ENCODE measurements around the gene SMYD3. TPM values are rescaled to one million over a fixed set of nuclear protein-coding genes. Genes with fewer than 3 reads are reported as not detected.

SMYD3 gene
- total and polyA plus RNA-seq, 2 donors (not counting 1 experiment from before 2014, with no cell fraction given): 9.7 to 37.2 TPM

GRCh38 chr1:246156847-246157246, 350.2 kb downstream of the SMYD3 start:
- H3K4me3 ChIP-seq (ENCODE audit: control extremely low read depth in 1 of 5, extremely low read depth in 1 of 5, insufficient read depth in 1 of 5, low read depth in 2 of 5, low read length in 4 of 5): no peak overlapping the region
- peaks cover 1% of the 10 kb centered on the region for H3K4me1 Mint-ChIP-seq
- H3K79me2 ChIP-seq (ENCODE audit: control insufficient read depth, insufficient read depth, low read length): no peaks in the 10 kb centered on the region
- no peaks in the 10 kb centered on the region for H4K20me1 ChIP-seq (ENCODE audit: control insufficient read depth, insufficient read depth, low read length, poor library complexity, severe bottlenecking)
- intact Hi-C loops (cut with micrococcal nuclease): no loop called here
- no peaks in the 10 kb centered on the region for H3K4me1 ChIP-seq (ENCODE audit: control insufficient read depth in 2 of 2, insufficient read depth in 2 of 2, low read length in 2 of 2)
- WGBS (ENCODE audit: insufficient coverage): 99% methylated on average over 10 of the region's 12 CpGs
- H3K4me2 ChIP-seq (replicated peaks; ENCODE audit: low read depth, low read length, poor library complexity, severe bottlenecking): no peak overlapping the region
- no peak overlapping the region for H3K27ac Mint-ChIP-seq
- H3K27me3 Mint-ChIP-seq: no peaks in the 10 kb centered on the region
- no peaks in the 10 kb centered on the region for H3K9me3 Mint-ChIP-seq (ENCODE audit: insufficient read depth)
- no peak overlapping the region for H3K9ac ChIP-seq (ENCODE audit: low read length)
- no peak overlapping the region for H2AFZ ChIP-seq (ENCODE audit: insufficient read depth, low read depth, low read length, poor library complexity, severe bottlenecking)
- no peak for TF ChIP-seq CTCF (IDR thresholded peaks at IDR 0.05)
- no peak for TF ChIP-seq EZH2 (IDR thresholded peaks at IDR 0.05; ENCODE audit: borderline replicate concordance, insufficient read depth, low read depth, low read length, poor library complexity, severe bottlenecking)
- H3K4me3 Mint-ChIP-seq: no peak overlapping the region
- no peaks in the 10 kb centered on the region for H3K9me3 ChIP-seq (ENCODE audit: control extremely low read depth in 1 of 3, control insufficient read depth in 2 of 3, insufficient read depth in 1 of 3, low read length in 2 of 3)
- H3K27ac ChIP-seq (ENCODE audit: low read length in 2 of 2): no peak overlapping the region
- no peaks in the 10 kb centered on the region for H3K36me3 ChIP-seq (replicated peaks in 1 of 2; ENCODE audit: control extremely low read depth in 1 of 2, control insufficient read depth in 1 of 2, extremely low read depth in 1 of 2, insufficient read depth in 2 of 2, low read length in 1 of 2)
- H3K27me3 ChIP-seq (replicated peaks in 1 of 4; ENCODE audit: control extremely low read depth in 1 of 4, control insufficient read depth in 3 of 4, insufficient read depth in 4 of 4, low read length in 3 of 4): no peaks in the 10 kb centered on the region
- ATAC-seq (ENCODE audit: low read depth): no peak
- CTCF ChIA-PET: no interaction called here
- no peak for DNase-seq
- POLR2A ChIA-PET: no interaction called here

- Histone ChIP-seq H3K27ac (ENCODE audit: low read length in 2 of 2) (no peak overlapping the region), H4K20me1 (ENCODE audit: control insufficient read depth, insufficient read depth, low read length, poor library complexity, severe bottlenecking) (no peaks in the 10 kb centered on the region), H3K9me3 (ENCODE audit: control extremely low read depth in 1 of 3, control insufficient read depth in 2 of 3, insufficient read depth in 1 of 3, low read length in 2 of 3) (no peaks in the 10 kb centered on the region), H3K4me2 (replicated peaks; ENCODE audit: low read depth, low read length, poor library complexity, severe bottlenecking) (no peak overlapping the region), H3K79me2 (ENCODE audit: control insufficient read depth, insufficient read depth, low read length) (no peaks in the 10 kb centered on the region), H3K4me1 (ENCODE audit: control insufficient read depth in 2 of 2, insufficient read depth in 2 of 2, low read length in 2 of 2) (no peaks in the 10 kb centered on the region), H2AFZ (ENCODE audit: insufficient read depth, low read depth, low read length, poor library complexity, severe bottlenecking) (no peak overlapping the region), H3K36me3 (replicated peaks in 1 of 2; ENCODE audit: control extremely low read depth in 1 of 2, control insufficient read depth in 1 of 2, extremely low read depth in 1 of 2, insufficient read depth in 2 of 2, low read length in 1 of 2) (no peaks in the 10 kb centered on the region), H3K9ac (ENCODE audit: low read length) (no peak overlapping the region), H3K27me3 (replicated peaks in 1 of 4; ENCODE audit: control extremely low read depth in 1 of 4, control insufficient read depth in 3 of 4, insufficient read depth in 4 of 4, low read length in 3 of 4) (no peaks in the 10 kb centered on the region), H3K4me3 (ENCODE audit: control extremely low read depth in 1 of 5, extremely low read depth in 1 of 5, insufficient read depth in 1 of 5, low read depth in 2 of 5, low read length in 4 of 5) (no peak overlapping the region)
- Mint-ChIP-seq H3K27ac (no peak overlapping the region), H3K4me1 (peaks cover 1% of the 10 kb centered on the region), H3K9me3 (ENCODE audit: insufficient read depth) (no peaks in the 10 kb centered on the region), H3K27me3 (no peaks in the 10 kb centered on the region), H3K4me3 (no peak overlapping the region)
- TF ChIP-seq CTCF (IDR thresholded peaks at IDR 0.05) (no peak), EZH2 (IDR thresholded peaks at IDR 0.05; ENCODE audit: borderline replicate concordance, insufficient read depth, low read depth, low read length, poor library complexity, severe bottlenecking) (no peak)
- CTCF ChIA-PET: interaction anchor here (0.7 kb wide), 1 partner anchor 146 kb away, joined by 3 read pairs; no protein-coding TSS in a partner anchor
- DNase-seq (no peak), ATAC-seq (ENCODE audit: low read depth) (no peak)
- intact Hi-C loops (cut with micrococcal nuclease): no loop called here
- no CpG with 5 or more reads among the region's 4 CpGs for WGBS (ENCODE audit: insufficient coverage)
- POLR2A ChIA-PET: no interaction called here
These were observed 351.2 kb downstream of the SMYD3 start for GRCh38 chr1:246155923-246156322.
